ENCODE results near the gene ZNF653. TPM values are rescaled to one million over a fixed set of nuclear protein-coding genes. Genes with fewer than 3 reads are reported as not detected.

Gene ZNF653
- total RNA-seq, 1 donor from 2014 or later = 5.7 TPM

DNA sequence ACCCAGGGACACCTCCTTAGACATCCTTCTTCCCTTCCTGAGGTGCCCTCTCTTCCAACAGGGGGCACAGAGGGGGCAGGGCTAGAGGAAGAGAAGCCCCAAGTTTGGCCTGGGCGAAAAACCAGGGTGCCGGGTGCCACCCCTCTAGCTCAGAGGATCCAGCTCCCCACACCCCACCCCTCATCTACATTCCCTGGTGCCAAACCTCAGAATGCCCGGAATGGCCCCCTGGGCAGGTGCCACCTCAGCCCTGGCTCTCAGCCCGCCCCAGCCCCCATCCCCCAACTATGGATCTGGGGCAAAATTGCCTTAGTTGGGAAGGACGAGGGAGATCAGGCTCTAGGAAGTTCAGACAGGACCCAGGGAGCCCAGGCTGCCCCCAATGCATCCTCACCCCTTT, 35.0 kb upstream of the ZNF653 start:
- no peaks in the 10 kb centered on the region for H3K9me3 ChIP-seq (ENCODE audit: control insufficient read depth in 3 of 3, low read length in 3 of 3)
- H3K36me3 ChIP-seq (ENCODE audit: control insufficient read depth in 3 of 3, insufficient read depth in 3 of 3, low read length in 3 of 3) = no peaks in the 10 kb centered on the region
- no peak overlapping the region for H3K9ac ChIP-seq (ENCODE audit: low read depth in 1 of 3, low read length in 3 of 3)
- H3K27ac ChIP-seq (ENCODE audit: low read depth, low read length) = no peak overlapping the region
- no peak overlapping the region for H3K4me3 ChIP-seq (ENCODE audit: low read length in 3 of 3)
- peaks cover 8 to 11% (median 10%) of the 10 kb centered on the region in 3 donors for H3K4me1 ChIP-seq (ENCODE audit: control insufficient read depth in 3 of 3, insufficient read depth in 3 of 3, low read length in 3 of 3)
- peaks cover 2 to 10% (median 10%) of the 10 kb centered on the region in 3 donors for H3K27me3 ChIP-seq (ENCODE audit: control insufficient read depth in 3 of 3, insufficient read depth in 3 of 3, low read length in 3 of 3)

DNA sequence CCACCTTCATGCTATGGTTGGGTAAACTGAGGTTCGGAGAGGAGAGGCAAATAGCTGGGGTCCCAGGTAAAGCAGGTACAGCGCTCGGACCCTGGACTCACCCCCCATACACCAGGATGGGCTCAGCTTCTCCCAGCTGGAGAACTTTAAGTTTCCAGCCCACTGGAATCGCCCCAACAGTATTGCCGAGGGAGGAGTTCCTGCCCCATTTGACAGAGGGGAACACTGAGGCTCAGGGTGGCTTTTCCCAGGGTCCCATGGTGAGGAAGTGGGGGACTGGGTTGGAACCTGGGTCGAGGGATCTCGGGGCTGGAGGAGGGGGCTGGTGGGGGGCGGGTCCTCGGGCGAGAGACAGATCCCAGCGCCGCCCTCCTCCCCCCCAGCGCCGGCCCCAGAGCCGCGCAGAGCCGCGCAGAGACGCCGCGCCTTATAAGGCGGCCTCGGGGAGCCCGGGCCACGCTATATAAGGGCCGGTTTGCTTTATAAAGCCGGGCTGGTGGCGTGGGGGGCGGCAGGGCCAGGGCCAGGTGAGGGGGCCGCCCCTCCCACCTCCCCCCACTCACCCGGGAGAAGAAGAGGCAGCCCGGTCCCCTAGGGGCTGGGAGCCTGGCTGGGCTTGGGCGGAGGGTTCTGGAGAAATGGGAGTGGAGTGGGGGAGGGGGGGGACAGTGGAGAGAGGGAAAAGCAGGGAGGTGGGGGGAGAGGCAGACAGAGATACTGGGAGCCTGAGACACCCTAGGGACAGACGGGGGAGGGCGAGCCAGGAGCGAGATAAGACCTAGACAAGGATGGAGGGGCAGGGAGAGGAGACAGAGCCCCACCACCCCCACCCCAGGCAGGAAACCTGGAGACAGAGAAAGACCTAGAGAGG, 34.1 kb upstream of the ZNF653 start:
- peak overlapping the region; percentile 57 to 71 (median 64) for H3K9ac ChIP-seq (ENCODE audit: low read depth in 1 of 3, low read length in 3 of 3)

DNA sequence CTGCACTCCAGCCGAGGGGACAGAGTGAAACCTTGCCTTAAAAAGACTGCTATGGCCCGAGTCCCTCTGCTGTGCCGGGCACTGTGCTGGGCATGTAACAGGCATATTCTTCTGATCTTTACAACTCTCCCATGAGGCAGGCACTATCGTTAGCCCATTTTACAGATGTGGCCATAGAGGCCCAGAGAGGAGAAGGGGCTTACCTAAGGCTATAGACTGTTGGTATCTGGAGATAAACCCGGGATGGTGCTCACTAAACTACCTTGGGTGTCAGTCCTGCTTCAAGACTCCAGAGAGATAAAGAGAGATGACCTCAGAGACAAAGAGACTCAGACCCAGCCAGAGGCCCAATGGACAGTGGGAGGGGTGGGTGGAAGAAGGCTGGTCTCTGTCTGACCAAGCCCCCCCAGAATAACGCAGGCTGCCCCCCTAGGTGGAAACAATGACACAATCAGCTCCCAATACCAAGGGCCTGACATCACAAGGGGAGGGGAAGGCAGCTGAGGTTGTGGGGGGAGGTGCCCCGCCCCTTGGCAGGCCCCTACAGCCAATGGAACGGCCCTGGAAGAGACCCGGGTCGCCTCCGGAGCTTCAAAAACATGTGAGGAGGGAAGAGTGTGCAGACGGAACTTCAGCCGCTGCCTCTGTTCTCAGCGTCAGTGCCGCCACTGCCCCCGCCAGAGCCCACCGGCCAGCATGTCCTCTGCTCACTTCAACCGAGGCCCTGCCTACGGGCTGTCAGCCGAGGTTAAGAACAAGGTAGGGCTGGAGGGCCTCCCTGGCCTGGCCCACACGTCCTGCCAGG, 32.8 kb upstream of the ZNF653 start, which contains the start of gene CNN1:
Gene CNN1 (plus strand): TSS at position 620 of the 805 bp plus-strand sequence. CDS start 77 bp downstream, at position 697.
- Histone ChIP-seq H3K9ac (ENCODE audit: low read depth in 1 of 3, low read length in 3 of 3) (peak within 1 kb of the TSS; percentile 57 to 71 (median 64)), H3K36me3 (ENCODE audit: control insufficient read depth in 3 of 3, insufficient read depth in 3 of 3, low read length in 3 of 3) (no peaks in the 10 kb centered on the region), H3K9me3 (ENCODE audit: control insufficient read depth in 3 of 3, low read length in 3 of 3) (no peaks in the 10 kb centered on the region), H3K27ac (ENCODE audit: low read depth, low read length) (peak within 1 kb of the TSS; percentile 73), H3K4me1 (ENCODE audit: control insufficient read depth in 3 of 3, insufficient read depth in 3 of 3, low read length in 3 of 3) (peaks cover 11 to 13% (median 12%) of the 10 kb centered on the region in 3 donors), H3K4me3 (ENCODE audit: low read length in 3 of 3) (peak within 1 kb of the TSS; percentile 42 to 63 (median 51)), H3K27me3 (ENCODE audit: control insufficient read depth in 3 of 3, insufficient read depth in 3 of 3, low read length in 3 of 3) (peaks cover 2 to 10% (median 10%) of the 10 kb centered on the region in 3 donors)

More for the DNA sequence above, 34.1 kb upstream of the ZNF653 start:
- Histone ChIP-seq H3K4me1 (ENCODE audit: control insufficient read depth in 3 of 3, insufficient read depth in 3 of 3, low read length in 3 of 3) (peaks cover 11 to 13% (median 12%) of the 10 kb centered on the region in 3 donors), H3K4me3 (ENCODE audit: low read length in 3 of 3) (peak overlapping the region; percentile 42 to 63 (median 51)), H3K9me3 (ENCODE audit: control insufficient read depth in 3 of 3, low read length in 3 of 3) (no peaks in the 10 kb centered on the region), H3K36me3 (ENCODE audit: control insufficient read depth in 3 of 3, insufficient read depth in 3 of 3, low read length in 3 of 3) (no peaks in the 10 kb centered on the region), H3K27me3 (ENCODE audit: control insufficient read depth in 3 of 3, insufficient read depth in 3 of 3, low read length in 3 of 3) (peaks cover 2 to 10% (median 10%) of the 10 kb centered on the region in 3 donors), H3K27ac (ENCODE audit: low read depth, low read length) (peak overlapping the region; percentile 73)

DNA sequence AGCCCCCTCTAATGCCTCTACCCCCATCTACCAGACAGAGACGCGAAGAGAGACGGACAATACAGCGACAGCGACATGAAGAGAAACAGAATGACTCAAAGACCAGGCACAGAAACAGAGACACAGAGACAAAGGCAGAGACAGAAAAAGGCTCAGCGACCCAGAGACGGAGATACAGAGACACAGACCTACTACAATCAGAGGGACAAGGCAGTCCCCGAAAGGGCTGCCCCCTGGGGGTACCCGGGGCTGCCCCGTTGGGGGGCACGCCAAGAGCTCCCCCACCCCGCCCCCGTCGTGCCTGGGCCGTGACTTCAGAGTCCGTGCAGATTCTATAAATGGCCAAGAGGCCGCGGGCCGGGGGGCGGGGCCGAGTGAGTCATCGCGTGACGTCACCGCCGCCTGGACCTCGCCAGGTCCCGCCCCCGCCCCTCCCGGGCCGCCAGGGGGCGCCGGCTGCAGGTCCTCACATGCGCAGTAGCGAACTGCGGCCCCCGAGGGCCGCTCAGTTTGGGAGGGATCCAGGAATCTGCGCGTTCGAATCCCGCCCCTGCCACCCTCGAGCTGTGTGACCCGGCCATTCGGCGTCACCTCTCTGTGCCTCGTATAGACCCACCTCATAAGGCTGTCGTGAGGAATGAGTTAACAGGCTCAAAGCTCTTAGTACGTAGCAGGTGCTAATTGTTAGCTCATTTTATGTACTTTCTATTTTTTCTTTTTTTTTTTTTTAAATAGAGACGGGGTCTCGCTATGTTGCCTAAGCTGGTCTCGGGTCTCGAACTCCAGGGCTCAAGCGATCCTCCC, 30.4 kb upstream of the ZNF653 start:
- Histone ChIP-seq H3K4me1 (ENCODE audit: control insufficient read depth in 3 of 3, insufficient read depth in 3 of 3, low read length in 3 of 3) (peaks cover 11 to 13% (median 12%) of the 10 kb centered on the region in 3 donors), H3K4me3 (ENCODE audit: low read length in 3 of 3) (peak overlapping the region; percentile 48 to 70 (median 61)), H3K36me3 (ENCODE audit: control insufficient read depth in 3 of 3, insufficient read depth in 3 of 3, low read length in 3 of 3) (no peaks in the 10 kb centered on the region), H3K9ac (ENCODE audit: low read depth in 1 of 3, low read length in 3 of 3) (peak overlapping the region; percentile 63 to 82 (median 72)), H3K27ac (ENCODE audit: low read depth, low read length) (peak overlapping the region; percentile 81), H3K27me3 (ENCODE audit: control insufficient read depth in 3 of 3, insufficient read depth in 3 of 3, low read length in 3 of 3) (peaks cover 2 to 10% (median 10%) of the 10 kb centered on the region in 3 donors), H3K9me3 (ENCODE audit: control insufficient read depth in 3 of 3, low read length in 3 of 3) (no peaks in the 10 kb centered on the region)

DNA sequence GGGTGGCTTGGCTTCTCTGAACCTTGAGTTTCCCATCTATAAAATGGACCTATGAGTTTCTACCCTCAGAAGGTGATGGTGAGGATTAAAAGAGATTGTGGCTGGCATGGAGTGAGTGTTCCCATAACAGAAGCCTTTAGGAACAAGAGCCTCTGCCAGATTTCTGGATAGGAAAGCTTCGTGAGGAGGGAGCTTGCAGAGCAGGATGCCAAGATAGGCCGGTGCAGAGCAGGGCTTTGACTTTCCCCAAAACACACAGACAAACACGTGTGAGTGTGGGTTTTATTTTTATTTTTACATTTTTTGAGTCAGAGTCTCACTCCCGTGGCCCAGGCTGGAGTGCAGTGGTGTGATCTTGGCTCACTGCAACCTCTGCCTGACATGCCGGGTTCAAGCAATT, 29.3 kb upstream of the ZNF653 start:
- H3K4me3 ChIP-seq (ENCODE audit: low read length in 3 of 3) = no peak overlapping the region
- no peaks in the 10 kb centered on the region for H3K36me3 ChIP-seq (ENCODE audit: control insufficient read depth in 3 of 3, insufficient read depth in 3 of 3, low read length in 3 of 3)
- peaks cover 0 to 10% (median 10%) of the 10 kb centered on the region in 3 donors for H3K27me3 ChIP-seq (ENCODE audit: control insufficient read depth in 3 of 3, insufficient read depth in 3 of 3, low read length in 3 of 3)
- H3K4me1 ChIP-seq (ENCODE audit: control insufficient read depth in 3 of 3, insufficient read depth in 3 of 3, low read length in 3 of 3) = peaks cover 11 to 13% (median 12%) of the 10 kb centered on the region in 3 donors
- no peaks in the 10 kb centered on the region for H3K9me3 ChIP-seq (ENCODE audit: control insufficient read depth in 3 of 3, low read length in 3 of 3)
- no peak overlapping the region for H3K27ac ChIP-seq (ENCODE audit: low read depth, low read length)
- no peak overlapping the region for H3K9ac ChIP-seq (ENCODE audit: low read depth in 1 of 3, low read length in 3 of 3)

DNA sequence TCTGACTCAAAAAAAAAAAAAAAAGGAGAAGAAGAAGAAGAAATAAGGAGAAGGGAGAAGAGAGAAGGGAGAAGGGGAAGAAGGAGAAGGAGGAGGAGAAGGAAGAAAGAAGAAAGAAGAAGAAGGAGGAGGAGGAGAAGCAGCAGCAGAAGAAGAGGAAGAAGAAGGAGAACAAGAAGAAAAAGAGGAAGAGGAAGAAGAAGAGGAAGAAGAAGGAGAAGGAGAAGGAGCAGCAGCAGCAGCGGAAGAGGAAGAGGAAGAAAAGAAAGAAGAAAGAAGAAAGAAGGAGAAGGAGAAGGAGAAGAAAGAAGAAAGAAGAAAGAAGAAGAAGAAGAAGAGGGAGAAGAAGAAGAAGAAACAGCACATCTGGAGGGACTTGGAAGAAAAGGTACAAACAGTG, 28.9 kb upstream of the ZNF653 start:
- H3K36me3 ChIP-seq (ENCODE audit: control insufficient read depth in 3 of 3, insufficient read depth in 3 of 3, low read length in 3 of 3) = no peaks in the 10 kb centered on the region
- no peaks in the 10 kb centered on the region for H3K9me3 ChIP-seq (ENCODE audit: control insufficient read depth in 3 of 3, low read length in 3 of 3)
- no peak overlapping the region for H3K27ac ChIP-seq (ENCODE audit: low read depth, low read length)
- peaks cover 0 to 10% (median 10%) of the 10 kb centered on the region in 3 donors for H3K27me3 ChIP-seq (ENCODE audit: control insufficient read depth in 3 of 3, insufficient read depth in 3 of 3, low read length in 3 of 3)
- H3K4me3 ChIP-seq (ENCODE audit: low read length in 3 of 3) = no peak overlapping the region
- H3K4me1 ChIP-seq (ENCODE audit: control insufficient read depth in 3 of 3, insufficient read depth in 3 of 3, low read length in 3 of 3) = peaks cover 11 to 13% (median 12%) of the 10 kb centered on the region in 3 donors
- H3K9ac ChIP-seq (ENCODE audit: low read depth in 1 of 3, low read length in 3 of 3) = no peak overlapping the region

DNA sequence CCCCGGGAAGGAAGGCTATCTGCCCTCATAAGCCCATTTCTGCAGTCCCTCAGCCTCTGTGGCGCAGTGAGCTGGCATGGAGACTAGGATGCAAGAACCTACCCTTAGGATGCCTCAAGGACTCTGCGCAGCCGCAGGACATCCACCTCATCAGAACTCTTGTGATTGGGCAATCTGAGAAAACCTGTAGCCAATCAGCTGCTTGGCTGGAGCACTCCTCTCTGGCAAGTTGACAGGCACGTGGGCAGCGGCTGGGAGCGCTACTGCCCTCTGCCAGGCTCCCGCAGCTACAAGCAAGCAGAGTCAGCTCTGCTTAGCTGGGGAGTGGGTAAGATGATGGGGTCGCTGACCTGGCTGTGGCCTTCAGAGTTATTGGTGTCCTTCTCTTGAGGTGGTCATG, 24.8 kb upstream of the ZNF653 start:
- Histone ChIP-seq H3K4me3 (ENCODE audit: low read length in 3 of 3) (no peak overlapping the region), H3K9me3 (ENCODE audit: control insufficient read depth in 3 of 3, low read length in 3 of 3) (no peaks in the 10 kb centered on the region), H3K9ac (ENCODE audit: low read depth in 1 of 3, low read length in 3 of 3) (no peak overlapping the region), H3K36me3 (ENCODE audit: control insufficient read depth in 3 of 3, insufficient read depth in 3 of 3, low read length in 3 of 3) (no peaks in the 10 kb centered on the region), H3K4me1 (ENCODE audit: control insufficient read depth in 3 of 3, insufficient read depth in 3 of 3, low read length in 3 of 3) (peaks cover 12 to 16% (median 14%) of the 10 kb centered on the region in 3 donors), H3K27ac (ENCODE audit: low read depth, low read length) (no peak overlapping the region), H3K27me3 (ENCODE audit: control insufficient read depth in 3 of 3, insufficient read depth in 3 of 3, low read length in 3 of 3) (no peaks in the 10 kb centered on the region)

DNA sequence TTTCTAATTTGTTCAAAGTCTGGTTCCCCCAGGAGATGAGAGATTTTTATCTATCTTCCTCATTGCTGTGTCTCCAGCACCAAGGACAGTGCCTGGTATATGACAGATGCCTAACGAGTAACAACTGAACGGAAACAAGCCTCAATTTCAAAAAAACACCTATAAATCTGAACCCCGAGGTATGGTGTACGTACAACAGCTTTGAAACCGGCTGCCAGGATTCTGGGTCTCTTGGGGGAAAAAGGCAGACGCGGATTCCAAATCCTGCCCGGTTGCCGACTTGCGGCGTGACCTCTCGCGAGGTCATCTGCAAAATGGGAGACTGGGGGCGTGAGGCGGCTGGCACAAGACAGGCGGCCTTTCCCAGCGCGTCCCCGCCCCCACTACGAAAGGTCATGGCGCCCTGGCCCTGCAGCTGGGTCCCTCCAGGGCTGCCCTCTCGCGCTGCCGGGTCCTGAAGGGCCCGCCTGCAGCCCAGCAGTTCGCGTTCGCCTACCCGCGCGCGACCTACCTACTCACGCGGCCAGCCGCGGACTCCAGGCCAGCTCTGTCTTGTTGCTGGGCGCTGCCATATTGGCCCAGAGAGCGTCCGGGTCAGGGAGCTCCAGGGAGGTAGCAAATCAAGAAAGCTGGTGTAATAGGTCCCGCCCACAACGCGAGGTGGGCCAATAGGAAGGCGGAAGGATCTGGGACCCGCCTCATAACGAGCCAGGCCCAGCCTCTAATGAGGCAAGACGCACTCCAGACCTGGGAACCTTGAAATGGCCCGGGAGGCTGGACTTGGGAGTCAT, 23.1 kb upstream of the ZNF653 start, which contains the start of gene ECSIT:
Gene ECSIT (minus strand): TSS at position 584 of the 791 bp plus-strand sequence. CDS start 9,964 bp downstream, outside the sequence.
- peak within 1 kb of the TSS; percentile 68 to 97 (median 95) for H3K4me3 ChIP-seq (ENCODE audit: low read length in 3 of 3)
- no peaks in the 10 kb centered on the region for H3K9me3 ChIP-seq (ENCODE audit: control insufficient read depth in 3 of 3, low read length in 3 of 3)
- peak within 1 kb of the TSS; percentile 73 to 95 (median 91) for H3K9ac ChIP-seq (ENCODE audit: low read depth in 1 of 3, low read length in 3 of 3)
- no peaks in the 10 kb centered on the region for H3K27me3 ChIP-seq (ENCODE audit: control insufficient read depth in 3 of 3, insufficient read depth in 3 of 3, low read length in 3 of 3)
- H3K4me1 ChIP-seq (ENCODE audit: control insufficient read depth in 3 of 3, insufficient read depth in 3 of 3, low read length in 3 of 3) = peaks cover 11 to 16% (median 13%) of the 10 kb centered on the region in 3 donors
- peak within 1 kb of the TSS; percentile 82 for H3K27ac ChIP-seq (ENCODE audit: low read depth, low read length)
- peaks cover 0 to 2% (median 0%) of the 10 kb centered on the region in 3 donors for H3K36me3 ChIP-seq (ENCODE audit: control insufficient read depth in 3 of 3, insufficient read depth in 3 of 3, low read length in 3 of 3)
